K562 (cell line): ENCODE data around the gene TIMM23. TPM values are rescaled to one million over a fixed set of nuclear protein-coding genes. Genes with fewer than 3 reads are reported as not detected.

ENCODE experiments used
- BHLHE40 ChIP-seq: IDR thresholded peaks from 2 replicates; pipeline ENCODE4 v1.6.1; 2011; ENCODE audit warnings: low read length, improper control_type of control experiment
- BRF2 ChIP-seq: IDR thresholded peaks from 3 replicates; pipeline ENCODE4 v1.6.1; 2011; ENCODE audit warnings: borderline replicate concordance, mild to moderate bottlenecking; ENCODE audit not compliant: insufficient read length, insufficient read depth
- FUS ChIP-seq: fragments of 200-400 bp; formaldehyde crosslinking; optimal IDR thresholded peaks from 2 replicates; pipeline ENCODE3; 2017; ENCODE audit warnings: low read depth, low read length
- HMGXB4 ChIP-seq: sonication (generic); formaldehyde crosslinking; IDR thresholded peaks from 2 replicates; pipeline ENCODE4 v1.8.1; 2023; ENCODE audit warnings: mild to moderate bottlenecking, missing genetic modification reagents
- HSF4 ChIP-seq: fragments of 250-450 bp; sonication (Bioruptor Pico); IDR thresholded peaks from 2 replicates; pipeline ENCODE4 v2.1.2; 2022; ENCODE audit warnings: mild to moderate bottlenecking, moderate library complexity, borderline replicate concordance
- MAX ChIP-seq: sonication (generic); formaldehyde crosslinking; IDR thresholded peaks from 2 replicates; pipeline ENCODE4 v1.9.0; 2022; ENCODE audit warnings: mild to moderate bottlenecking, missing genetic modification reagents
- PATZ1 ChIP-seq: fragments of 250-450 bp; sonication (Bioruptor Pico); IDR thresholded peaks from 2 replicates; pipeline ENCODE4 v1.5.0; 2020; ENCODE audit warnings: mild to moderate bottlenecking, borderline replicate concordance
- ZBTB40 ChIP-seq, 2 experiments: fragments of 450-650 bp in 1 of 2; sonication (generic) in 1 of 2; formaldehyde crosslinking in 1 of 2; IDR thresholded peaks; 2 replicates each; pipeline versions ENCODE4 v1.7.1 to v1.9.0; 2016 to 2022; ENCODE audit warnings: inconsistent platforms in 1 of 2, mild to moderate bottlenecking in 1 of 2, missing genetic modification reagents in 1 of 2
- ZNF347 ChIP-seq: fragments of 450-650 bp; formaldehyde crosslinking; IDR thresholded peaks from 2 replicates; pipeline ENCODE4 v1.4.0; 2020; ENCODE audit warnings: low read depth, mild to moderate bottlenecking, moderate library complexity
- polyA plus RNA-seq, 8 experiments: library from polyadenylated mRNA; depleted of rRNA in 4 of 8; stranded (reverse) in 5 of 8; unstranded in 3 of 8; fragments of >200 nt; fragmentation: Nextera tagmentation in 2 of 8; fragmentation: Illumina TruSeq in 1 of 8; extraction: Ambion mirVana in 2 of 8; extraction: Trizol in 1 of 8; gene quantifications; 2 replicates each; pipeline versions ENCODE4 v1.2.1 to v1.2.3, GENCODE V29; 2011 to 2014; ENCODE audit warnings: inconsistent platforms in 1 of 8, missing spikeins in 1 of 8
- total RNA-seq, 7 experiments: library from RNA; depleted of rRNA in 6 of 7; stranded (reverse); fragments of >200 nt in 6 of 7; fragmentation: Illumina TruSeq in 2 of 7; extraction: Trizol in 2 of 7; gene quantifications; 2 replicates each; pipeline versions ENCODE4 v1.2.1 to v1.2.3, GENCODE V29; 2011 to 2021; ENCODE audit warnings: low replicate concordance in 1 of 7

Gene TIMM23
- total and polyA plus RNA-seq, 9 of the 15 experiments (the other 6 are each of a cell fraction or from before 2014, with no cell fraction given), result 148 to 280 (median 183) TPM

- peak; percentile 47; the same call in 1 of the 2 replicates for TF ChIP-seq ZBTB40 (IDR thresholded peaks at IDR 0.05)
- TF ChIP-seq ZBTB40 (CRISPR knock-in tag; IDR thresholded peaks at IDR 0.05), result no peak
- TF ChIP-seq PATZ1 (CRISPR knock-in tag), result no peak
- TF ChIP-seq ZNF347 (CRISPR knock-in tag), result no peak
- TF ChIP-seq MAX (CRISPR knock-in tag), result peak; percentile 80
- TF ChIP-seq FUS, result no peak
- TF ChIP-seq BRF2, result no peak
- TF ChIP-seq BHLHE40, result no peak
- no peak for TF ChIP-seq HMGXB4 (CRISPR knock-in tag)
- no peak for TF ChIP-seq HSF4 (CRISPR knock-in tag)
Measured at GRCh38 chr10:46030091-46030937, 58.0 kb downstream of the TIMM23 start, which contains the start of gene NCOA4 (continued).
